ENCODE measurements around the gene CHD8. TPM values are rescaled to one million over a fixed set of nuclear protein-coding genes. Genes with fewer than 3 reads are reported as not detected.

The CHD8 gene
- polyA plus RNA-seq, 3 donors = 8.2 to 34.2 (median 15.1) TPM

DNA sequence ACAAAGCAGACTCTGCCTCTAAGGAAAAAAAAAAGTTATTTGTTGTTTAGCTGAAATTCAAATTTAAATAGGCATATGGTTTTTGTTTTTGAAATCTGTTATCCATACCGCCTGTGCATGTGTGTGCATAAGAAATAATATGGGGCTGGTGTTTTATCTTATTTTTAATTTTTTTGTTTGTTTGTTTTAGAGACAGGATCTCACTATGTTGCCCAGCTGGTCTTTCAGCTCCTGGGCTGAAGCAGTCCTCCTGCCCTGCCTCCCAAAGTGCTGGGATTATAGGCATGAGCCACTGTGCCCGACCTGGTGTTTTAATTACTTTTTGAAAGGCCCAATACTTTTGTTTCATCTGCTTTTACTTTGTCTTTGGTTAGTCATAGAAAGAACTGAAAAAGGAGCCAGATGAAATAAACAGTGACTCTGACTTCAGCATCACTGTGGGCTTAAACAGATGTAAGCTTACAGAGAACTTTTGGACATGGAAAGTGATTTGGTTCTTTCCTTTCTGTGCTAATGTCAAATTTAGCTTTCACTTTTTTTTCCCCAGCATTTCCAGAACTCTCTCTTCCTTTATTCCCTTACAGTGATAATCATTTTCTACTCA lies 109.3 kb downstream of the CHD8 start:
- H3K9me3 Mint-ChIP-seq = no peaks in the 10 kb centered on the region
- Histone ChIP-seq H3K4me1 (ENCODE audit: control insufficient read depth in 1 of 2, insufficient read depth in 2 of 2, low read length in 2 of 2) (peaks cover 13 to 18% of the 10 kb centered on the region in 2 donors), H2AFZ (ENCODE audit: insufficient read depth, low read depth, low read length, poor library complexity, severe bottlenecking) (no peak overlapping the region), H3K36me3 (replicated peaks in 1 of 2; ENCODE audit: control insufficient read depth in 1 of 2, insufficient read depth in 2 of 2, low read length in 2 of 2) (peaks cover 13% of the 10 kb centered on the region in 2 donors), H3K4me3 (replicated peaks in 1 of 3; ENCODE audit: low read depth in 2 of 3, low read length in 3 of 3) (no peak overlapping the region), H3K9me3 (replicated peaks in 1 of 2; ENCODE audit: control insufficient read depth in 1 of 2, insufficient read depth in 1 of 2, low read length in 2 of 2) (no peaks in the 10 kb centered on the region), H4K20me1 (ENCODE audit: insufficient read depth, low read length) (no peaks in the 10 kb centered on the region), H3K27me3 (ENCODE audit: control insufficient read depth in 2 of 2, insufficient read depth in 2 of 2, low read length in 2 of 2) (no peaks in the 10 kb centered on the region), H3K9ac (ENCODE audit: insufficient read depth, low read length, poor library complexity, severe bottlenecking) (no peak overlapping the region), H3K4me2 (replicated peaks; ENCODE audit: extremely low read depth, low read length, poor library complexity, severe bottlenecking) (no peak overlapping the region), H3K27ac (ENCODE audit: low read depth in 1 of 2, low read length in 2 of 2) (no peak overlapping the region), H3K79me2 (ENCODE audit: insufficient read depth, low read length) (no peaks in the 10 kb centered on the region)
- H3K36me3 Mint-ChIP-seq = peaks cover 15 to 16% of the 10 kb centered on the region in 2 donors
- DNase-seq = no peak
- 92% methylated on average over 2 of the region's 2 CpGs for WGBS (ENCODE audit: insufficient coverage)
- peaks cover 0 to 3% (median 2%) of the 10 kb centered on the region in 3 donors for H3K27me3 Mint-ChIP-seq (ENCODE audit: low read depth in 3 of 3)
- intact Hi-C loops (cut with micrococcal nuclease) = no loop called here
- peaks cover 12% of the 10 kb centered on the region for H3K4me1 Mint-ChIP-seq
- H3K27ac Mint-ChIP-seq = no peak overlapping the region
- H3K4me3 Mint-ChIP-seq = no peak overlapping the region
- TF ChIP-seq, protein P1, sequence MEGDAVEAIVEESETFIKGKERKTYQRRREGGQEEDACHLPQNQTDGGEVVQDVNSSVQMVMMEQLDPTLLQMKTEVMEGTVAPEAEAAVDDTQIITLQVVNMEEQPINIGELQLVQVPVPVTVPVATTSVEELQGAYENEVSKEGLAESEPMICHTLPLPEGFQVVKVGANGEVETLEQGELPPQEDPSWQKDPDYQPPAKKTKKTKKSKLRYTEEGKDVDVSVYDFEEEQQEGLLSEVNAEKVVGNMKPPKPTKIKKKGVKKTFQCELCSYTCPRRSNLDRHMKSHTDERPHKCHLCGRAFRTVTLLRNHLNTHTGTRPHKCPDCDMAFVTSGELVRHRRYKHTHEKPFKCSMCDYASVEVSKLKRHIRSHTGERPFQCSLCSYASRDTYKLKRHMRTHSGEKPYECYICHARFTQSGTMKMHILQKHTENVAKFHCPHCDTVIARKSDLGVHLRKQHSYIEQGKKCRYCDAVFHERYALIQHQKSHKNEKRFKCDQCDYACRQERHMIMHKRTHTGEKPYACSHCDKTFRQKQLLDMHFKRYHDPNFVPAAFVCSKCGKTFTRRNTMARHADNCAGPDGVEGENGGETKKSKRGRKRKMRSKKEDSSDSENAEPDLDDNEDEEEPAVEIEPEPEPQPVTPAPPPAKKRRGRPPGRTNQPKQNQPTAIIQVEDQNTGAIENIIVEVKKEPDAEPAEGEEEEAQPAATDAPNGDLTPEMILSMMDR (IDR thresholded peaks at IDR 0.05) = no peak

DNA sequence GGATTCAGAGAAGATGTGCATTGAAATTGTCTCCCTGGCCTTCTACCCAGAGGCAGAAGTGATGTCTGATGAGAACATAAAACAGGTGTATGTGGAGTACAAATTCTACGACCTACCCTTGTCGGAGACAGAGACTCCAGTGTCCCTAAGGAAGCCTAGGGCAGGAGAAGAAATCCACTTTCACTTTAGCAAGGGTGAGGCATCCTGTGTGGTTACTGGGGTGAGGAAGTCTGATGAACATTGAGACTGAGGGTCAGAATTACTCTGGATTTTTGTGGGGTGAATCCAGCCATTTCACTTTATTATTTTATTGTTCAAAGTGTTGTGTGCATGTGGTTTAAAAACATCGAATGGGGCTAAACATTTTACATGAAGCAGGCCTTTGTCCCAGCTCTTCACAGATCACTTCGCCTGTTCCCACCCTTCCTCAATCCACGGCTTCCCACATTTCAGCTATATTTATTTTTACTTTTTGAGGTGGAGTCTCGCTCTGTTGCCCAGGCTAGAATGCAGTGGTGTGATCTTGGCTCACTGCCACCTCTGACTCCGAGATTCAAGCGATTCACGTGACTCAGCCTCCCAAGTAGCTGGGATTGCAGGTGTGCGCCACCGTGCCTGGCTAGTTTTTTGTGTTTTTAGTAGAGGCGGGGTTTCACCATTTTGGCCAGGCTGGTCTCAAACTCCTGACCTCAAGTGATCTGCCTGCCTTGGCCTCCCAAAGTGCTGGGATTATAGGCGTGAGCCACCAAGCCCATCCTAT lies 112.7 kb downstream of the CHD8 start:
- Histone ChIP-seq H3K27ac (ENCODE audit: low read depth in 1 of 2, low read length in 2 of 2) (peak overlapping the region; percentile 6 to 69), H3K27me3 (ENCODE audit: control insufficient read depth in 2 of 2, insufficient read depth in 2 of 2, low read length in 2 of 2) (no peaks in the 10 kb centered on the region), H3K4me2 (replicated peaks; ENCODE audit: extremely low read depth, low read length, poor library complexity, severe bottlenecking) (peak overlapping the region; percentile 67), H3K9ac (ENCODE audit: insufficient read depth, low read length, poor library complexity, severe bottlenecking) (peak overlapping the region; percentile 11), H3K4me1 (ENCODE audit: control insufficient read depth in 1 of 2, insufficient read depth in 2 of 2, low read length in 2 of 2) (peaks cover 12 to 14% of the 10 kb centered on the region in 2 donors), H3K9me3 (replicated peaks in 1 of 2; ENCODE audit: control insufficient read depth in 1 of 2, insufficient read depth in 1 of 2, low read length in 2 of 2) (no peaks in the 10 kb centered on the region), H3K36me3 (replicated peaks in 1 of 2; ENCODE audit: control insufficient read depth in 1 of 2, insufficient read depth in 2 of 2, low read length in 2 of 2) (no peaks in the 10 kb centered on the region), H4K20me1 (ENCODE audit: insufficient read depth, low read length) (no peaks in the 10 kb centered on the region), H2AFZ (ENCODE audit: insufficient read depth, low read depth, low read length, poor library complexity, severe bottlenecking) (peak overlapping the region; percentile 44), H3K4me3 (replicated peaks in 1 of 3; ENCODE audit: low read depth in 2 of 3, low read length in 3 of 3) (peak overlapping the region in 2 of 3 experiments; percentile 16 to 56), H3K79me2 (ENCODE audit: insufficient read depth, low read length) (no peaks in the 10 kb centered on the region)
- H3K4me1 Mint-ChIP-seq = peaks cover 11% of the 10 kb centered on the region
- peaks cover 0 to 2% (median 0%) of the 10 kb centered on the region in 7 donors for H3K9me3 Mint-ChIP-seq
- peak overlapping the region; percentile 20 to 86 (median 73) for H3K27ac Mint-ChIP-seq
- no peaks in the 10 kb centered on the region for H3K36me3 Mint-ChIP-seq
- intact Hi-C loops (cut with micrococcal nuclease) = no loop called here
- DNase-seq = peak; percentile 20 to 33 (median 32)
- TF ChIP-seq, protein P1 (IDR thresholded peaks at IDR 0.05) = no peak
- H3K27me3 Mint-ChIP-seq (ENCODE audit: low read depth in 3 of 3) = peaks cover 0 to 5% (median 0%) of the 10 kb centered on the region in 3 donors
- H3K4me3 Mint-ChIP-seq = peak overlapping the region; percentile 32 to 74
- 54% methylated on average over 4 of the region's 13 CpGs for WGBS (ENCODE audit: insufficient coverage)

Small RNA genes lying within 50 kb of the gene (small RNA-seq; reads per million reads assigned to genes)
- gene RN7SL650P (ENCODE audit: insufficient read length, low read depth) (not detected), gene SNORD8 (ENCODE audit: insufficient read length, low read depth) (75.4 reads per million, percentile 95 among the genes with 10 or more reads in this experiment), gene SNORD9 (ENCODE audit: insufficient read length, low read depth) (229 reads per million, percentile 97 among the genes with 10 or more reads in this experiment)

Other genes starting within 250 kb of the CHD8 start
- 100 to 1,000 TPM; 391 to 609 (median 580) TPM for gene HNRNPC, start 186.7 kb downstream of the CHD8 start, polyA plus RNA-seq
- gene RPGRIP1, start 176.0 kb downstream of the CHD8 start, polyA plus RNA-seq = 10 to 100 TPM in 1 of 3 donors, 1 to 10 TPM in 2; 4.7 to 10.4 (median 7.4) TPM
- 10 to 100 TPM; 15.7 to 37.3 (median 26.6) TPM for gene SUPT16H, start 72.1 kb downstream of the CHD8 start, polyA plus RNA-seq
- 1 to 10 TPM; 2.1 to 9.9 (median 5.1) TPM for gene RAB2B, start 20.8 kb upstream of the CHD8 start, polyA plus RNA-seq
- 10 to 100 TPM; 28.3 to 73.1 (median 68.5) TPM for gene TOX4, start 21.1 kb upstream of the CHD8 start, polyA plus RNA-seq
- gene METTL3, start 55.2 kb upstream of the CHD8 start, polyA plus RNA-seq = 100 to 1,000 TPM in 1 of 3 donors, 10 to 100 TPM in 1, 1 to 10 TPM in 1; 9.5 to 116 (median 10.8) TPM
- not detected for gene SALL2, start 70.2 kb upstream of the CHD8 start, polyA plus RNA-seq
- not detected for gene OR10G3, start 124.0 kb upstream of the CHD8 start, polyA plus RNA-seq
- gene OR10G2, start 178.8 kb upstream of the CHD8 start, polyA plus RNA-seq = not detected
- not detected for gene OR4E2, start 197.7 kb upstream of the CHD8 start, polyA plus RNA-seq
- not detected for gene OR4E1, start 217.7 kb upstream of the CHD8 start, polyA plus RNA-seq

All from CD14-positive monocyte (primary cell).